Mucosa of stomach (tissue), 1 donor: ENCODE results near the gene PPIL6.

Source experiments
- H3K27me3 ChIP-seq: one replicate; pipeline ENCODE4 v1.7.0; 2013; ENCODE audit warnings: mild to moderate bottlenecking, low read length; ENCODE audit not compliant: control insufficient read depth, insufficient read depth
- H3K36me3 ChIP-seq: one replicate; pipeline ENCODE4 v1.7.0; 2013; ENCODE audit warnings: low read length; ENCODE audit not compliant: control insufficient read depth, insufficient read depth
- H3K4me1 ChIP-seq: one replicate; pipeline ENCODE4 v1.7.0; 2013; ENCODE audit warnings: mild to moderate bottlenecking, low read length; ENCODE audit not compliant: control insufficient read depth, insufficient read depth
- H3K4me3 ChIP-seq: one replicate; pipeline ENCODE4 v1.7.0; 2013; ENCODE audit warnings: low read length
- H3K9ac ChIP-seq: one replicate; pipeline ENCODE4 v1.7.0; 2013; ENCODE audit warnings: mild to moderate bottlenecking, low read length, moderate library complexity
- H3K9me3 ChIP-seq: one replicate; pipeline ENCODE4 v1.7.0; 2013; ENCODE audit warnings: mild to moderate bottlenecking, low read length, moderate library complexity; ENCODE audit not compliant: control insufficient read depth
- donor health status: Pancreatic carcinoma.

The PPIL6 gene

GRCh38 chr6:109477184-109477583 is 36.8 kb upstream of the PPIL6 start:
- Histone ChIP-seq H3K36me3 (peaks cover 5% of the 10 kb centered on the region), H3K4me3 (no peak overlapping the region), H3K27me3 (no peaks in the 10 kb centered on the region), H3K4me1 (peaks cover 37% of the 10 kb centered on the region), H3K9me3 (no peaks in the 10 kb centered on the region), H3K9ac (no peak overlapping the region)

GRCh38 chr6:109475625-109476024 is 35.2 kb upstream of the PPIL6 start:
- no peaks in the 10 kb centered on the region for H3K27me3 ChIP-seq
- no peak overlapping the region for H3K9ac ChIP-seq
- H3K36me3 ChIP-seq, result peaks cover 5% of the 10 kb centered on the region
- H3K4me3 ChIP-seq, result no peak overlapping the region
- H3K4me1 ChIP-seq, result peaks cover 22% of the 10 kb centered on the region
- no peaks in the 10 kb centered on the region for H3K9me3 ChIP-seq

- no peaks in the 10 kb centered on the region for H3K9me3 ChIP-seq
- H3K4me3 ChIP-seq, result no peak overlapping the region
- peaks cover 5% of the 10 kb centered on the region for H3K36me3 ChIP-seq
- no peaks in the 10 kb centered on the region for H3K27me3 ChIP-seq
- H3K4me1 ChIP-seq, result peaks cover 18% of the 10 kb centered on the region
- H3K9ac ChIP-seq, result no peak overlapping the region
These were observed 34.6 kb upstream of the PPIL6 start for GRCh38 chr6:109474995-109475394.

- Histone ChIP-seq H3K4me1 (peaks cover 7% of the 10 kb centered on the region), H3K36me3 (peaks cover 5% of the 10 kb centered on the region), H3K9me3 (no peaks in the 10 kb centered on the region), H3K9ac (no peak overlapping the region), H3K4me3 (no peak overlapping the region), H3K27me3 (no peaks in the 10 kb centered on the region)
These were observed 32.7 kb upstream of the PPIL6 start for GRCh38 chr6:109473120-109473519.

DNA sequence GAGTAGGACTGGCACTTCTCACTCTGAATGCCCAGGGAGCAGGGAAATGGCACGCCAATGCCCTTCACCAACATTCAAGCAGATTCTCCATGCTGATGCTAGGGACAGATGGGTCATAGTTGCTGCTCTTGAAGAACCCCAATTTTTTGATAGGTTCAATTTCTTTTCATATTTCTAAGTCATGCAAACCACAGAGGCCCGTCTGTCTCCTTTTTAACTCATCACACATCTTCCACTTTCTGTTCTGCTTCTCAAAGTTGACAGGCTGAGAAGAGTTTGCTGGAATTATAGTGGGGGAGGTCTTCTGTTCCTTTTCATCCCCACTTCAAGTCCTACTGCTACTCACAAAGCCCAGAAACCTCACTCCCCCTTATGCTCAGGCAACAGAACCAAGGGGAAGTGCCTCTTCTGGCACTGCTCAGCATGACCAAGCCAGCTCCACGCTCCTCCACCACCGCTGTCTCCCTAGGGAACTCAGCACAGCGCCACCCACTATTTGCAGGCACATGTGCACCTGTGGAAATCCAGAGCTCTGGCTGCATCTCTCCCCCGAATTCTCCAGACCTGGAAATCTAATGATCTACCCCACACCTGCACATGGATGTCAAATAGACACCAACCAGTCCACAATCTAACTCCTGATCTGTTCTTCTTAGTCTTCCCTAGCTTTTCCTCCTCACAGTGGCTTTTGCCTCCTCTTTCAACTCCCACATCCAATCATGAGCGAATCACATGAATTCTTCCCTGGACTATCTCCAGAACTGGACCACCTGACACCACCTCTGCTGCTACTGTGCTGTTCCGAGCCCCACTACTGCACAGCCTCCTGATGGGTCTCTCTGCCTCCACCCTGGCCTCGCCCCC is 31.9 kb upstream of the PPIL6 start:
- H3K9me3 ChIP-seq, result no peaks in the 10 kb centered on the region
- no peaks in the 10 kb centered on the region for H3K27me3 ChIP-seq
- H3K4me3 ChIP-seq, result no peak overlapping the region
- peaks cover 1% of the 10 kb centered on the region for H3K4me1 ChIP-seq
- H3K9ac ChIP-seq, result no peak overlapping the region
- peaks cover 5% of the 10 kb centered on the region for H3K36me3 ChIP-seq

DNA sequence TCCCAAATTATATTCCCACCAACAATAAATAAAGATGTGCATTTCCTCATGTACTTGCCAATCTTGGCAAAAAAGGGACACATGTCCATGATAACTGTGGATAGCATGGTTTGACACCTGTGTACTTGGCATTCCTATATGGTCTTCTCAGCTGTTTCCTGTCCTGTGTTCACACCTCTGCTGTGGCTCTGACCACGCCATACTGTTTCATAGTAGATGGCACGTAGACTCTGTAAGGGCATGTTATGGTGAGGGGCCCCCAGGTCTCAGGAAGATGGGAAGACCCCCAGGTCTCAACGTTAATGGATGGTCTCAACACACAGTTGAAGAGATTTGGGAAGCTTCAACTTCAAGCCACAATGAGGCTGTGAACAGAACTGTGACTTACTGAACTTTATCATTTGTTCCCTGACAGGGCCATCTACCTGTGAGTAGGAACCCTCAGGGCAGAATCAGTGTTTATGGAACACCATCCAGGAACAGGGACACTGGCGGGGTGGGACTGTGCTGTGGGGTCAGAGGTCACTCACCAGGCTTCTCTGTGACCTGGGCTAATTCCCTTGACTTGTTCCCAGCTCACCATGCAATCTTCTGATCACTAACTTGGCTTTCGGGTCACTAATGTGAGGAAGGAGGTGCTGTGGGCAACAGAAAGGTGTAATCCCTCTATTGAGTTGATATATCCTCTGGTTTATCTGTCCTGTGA is 30.8 kb upstream of the PPIL6 start:
- Histone ChIP-seq H3K27me3 (no peaks in the 10 kb centered on the region), H3K9ac (no peak overlapping the region), H3K4me3 (no peak overlapping the region), H3K9me3 (no peaks in the 10 kb centered on the region), H3K4me1 (peaks cover 5% of the 10 kb centered on the region), H3K36me3 (peaks cover 5% of the 10 kb centered on the region)

- H3K27me3 ChIP-seq, result no peaks in the 10 kb centered on the region
- H3K4me3 ChIP-seq, result no peak overlapping the region
- H3K9me3 ChIP-seq, result no peaks in the 10 kb centered on the region
- H3K9ac ChIP-seq, result no peak overlapping the region
- peaks cover 13% of the 10 kb centered on the region for H3K36me3 ChIP-seq
- peaks cover 11% of the 10 kb centered on the region for H3K4me1 ChIP-seq
These were observed 29.3 kb upstream of the PPIL6 start for GRCh38 chr6:109469591-109470189.

DNA sequence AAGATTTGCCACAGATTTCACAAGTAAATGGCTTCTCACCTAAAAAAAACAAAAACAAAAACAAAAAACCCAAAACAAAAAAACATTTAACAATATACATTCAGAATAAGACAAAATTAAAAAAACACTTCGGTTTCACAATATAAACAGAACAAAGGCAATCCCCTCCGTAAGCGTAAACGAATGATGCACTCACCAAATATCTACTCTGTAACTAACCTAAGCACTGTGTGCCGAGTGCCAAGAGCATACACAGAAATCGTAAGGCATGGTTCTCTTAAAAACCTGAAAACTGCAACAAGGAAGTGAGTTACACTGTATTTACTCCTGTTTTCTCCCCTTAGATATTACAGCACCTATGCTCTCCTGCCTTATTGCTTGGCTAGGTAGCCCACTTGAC is 27.3 kb upstream of the PPIL6 start:
- Histone ChIP-seq H3K4me1 (peaks cover 15% of the 10 kb centered on the region), H3K27me3 (no peaks in the 10 kb centered on the region), H3K36me3 (peaks cover 13% of the 10 kb centered on the region), H3K4me3 (no peak overlapping the region), H3K9me3 (no peaks in the 10 kb centered on the region), H3K9ac (no peak overlapping the region)

DNA sequence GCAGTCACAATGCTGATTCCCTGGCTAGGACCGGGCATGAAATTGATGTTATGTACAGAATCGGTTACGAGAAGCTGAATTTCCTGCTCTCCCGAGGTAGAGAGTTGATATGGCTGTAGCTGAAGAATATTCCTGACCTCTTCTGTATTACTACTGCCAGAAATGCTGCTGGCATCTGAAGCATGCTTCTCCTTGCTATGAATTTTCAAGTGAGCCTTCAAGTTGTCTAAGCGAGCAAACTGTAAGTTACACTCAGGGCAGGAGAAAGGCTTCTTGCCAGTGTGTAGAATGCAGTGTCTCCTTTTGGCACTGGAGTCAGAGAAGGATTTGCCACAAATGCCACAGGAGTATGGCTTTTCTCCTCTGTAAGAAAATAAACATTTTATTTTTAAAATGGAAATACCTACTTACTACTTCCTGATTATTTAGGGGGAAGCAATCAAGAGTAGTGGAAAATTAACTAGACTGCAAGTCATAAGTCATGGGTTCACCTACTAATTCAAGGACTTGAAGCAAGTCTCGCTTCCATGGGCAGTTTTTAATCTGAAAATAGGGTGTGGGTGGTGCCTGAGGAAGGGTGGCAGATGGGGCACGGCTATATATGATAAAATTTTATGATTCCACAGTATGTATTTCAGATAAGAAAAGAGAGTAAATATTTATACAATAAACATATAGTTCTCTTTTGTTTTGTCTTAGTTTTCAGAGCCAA is 25.9 kb upstream of the PPIL6 start:
- H3K27me3 ChIP-seq, result no peaks in the 10 kb centered on the region
- H3K4me1 ChIP-seq, result peaks cover 15% of the 10 kb centered on the region
- no peak overlapping the region for H3K4me3 ChIP-seq
- peaks cover 8% of the 10 kb centered on the region for H3K36me3 ChIP-seq
- no peak overlapping the region for H3K9ac ChIP-seq
- no peaks in the 10 kb centered on the region for H3K9me3 ChIP-seq

GRCh38 chr6:109465772-109466171 is 25.3 kb upstream of the PPIL6 start:
- H3K9me3 ChIP-seq, result no peaks in the 10 kb centered on the region
- peaks cover 8% of the 10 kb centered on the region for H3K36me3 ChIP-seq
- H3K4me3 ChIP-seq, result no peak overlapping the region
- H3K4me1 ChIP-seq, result peaks cover 15% of the 10 kb centered on the region
- no peak overlapping the region for H3K9ac ChIP-seq
- no peaks in the 10 kb centered on the region for H3K27me3 ChIP-seq

GRCh38 chr6:109461733-109462526 is 21.5 kb upstream of the PPIL6 start:
- peaks cover 8% of the 10 kb centered on the region for H3K36me3 ChIP-seq
- H3K9ac ChIP-seq, result no peak overlapping the region
- H3K27me3 ChIP-seq, result no peaks in the 10 kb centered on the region
- peaks cover 37% of the 10 kb centered on the region for H3K4me1 ChIP-seq
- no peaks in the 10 kb centered on the region for H3K9me3 ChIP-seq
- H3K4me3 ChIP-seq, result no peak overlapping the region
